HG03064 (cell line): ENCODE measurements around the gene SPINK13.
"Not testable (repeated sequence)": the region's sequence is repeated elsewhere in the genome, so short reads cannot be mapped to it uniquely, and the experiment has no call there.

Source experiments
- ATAC-seq: cut with Tn5 transposase; IDR thresholded peaks from one replicate; pipeline ENCODE4 v1.9.1; 2021; ENCODE audit warnings: low read depth; ENCODE audit not compliant: unreplicated experiment

The SPINK13 gene

GRCh38 chr5:148268566-148268965, at the start of gene SPINK13:
SPINK13 (plus strand) TSS chr5:148268794; CDS start chr5:148270073, 1,279 bp downstream.
- no peak for ATAC-seq

DNA sequence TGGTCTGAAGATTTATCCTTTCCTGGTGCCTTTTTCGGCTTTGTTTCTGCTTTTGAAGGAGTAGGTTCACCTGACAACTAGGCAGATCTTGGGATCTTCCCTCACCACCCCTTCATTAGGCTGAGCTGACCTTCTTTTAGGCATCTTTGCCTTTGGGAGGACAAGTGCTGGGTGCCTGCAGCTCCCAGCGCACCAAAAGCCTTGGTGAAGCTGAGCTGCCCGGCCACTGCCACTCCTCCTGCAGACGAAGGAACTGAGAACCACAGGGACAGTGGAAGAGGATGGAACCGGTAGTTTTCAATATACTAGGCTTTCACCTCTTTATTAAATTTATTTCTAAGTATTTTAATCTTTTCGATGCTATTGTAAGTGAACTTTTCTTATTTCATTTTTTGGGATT, 47.1 kb upstream of the SPINK13 start:
- no peak for ATAC-seq

- no peak for ATAC-seq
Observed at GRCh38 chr5:148224117-148224742, 44.4 kb upstream of the SPINK13 start.

GRCh38 chr5:148228392-148228984, 40.1 kb upstream of the SPINK13 start:
- ATAC-seq = no peak

- ATAC-seq = no peak
Observed at GRCh38 chr5:148229840-148230239, 38.8 kb upstream of the SPINK13 start.

- ATAC-seq = no peak
Observed at GRCh38 chr5:148230240-148230639, 38.4 kb upstream of the SPINK13 start.

GRCh38 chr5:148237785-148238417, 30.7 kb upstream of the SPINK13 start:
- no peak for ATAC-seq

GRCh38 chr5:148238418-148238794, 30.2 kb upstream of the SPINK13 start, which contains the start of gene MARCOL:
MARCOL (plus strand) TSS chr5:148238525; CDS start chr5:148238598, 73 bp downstream.
- ATAC-seq = no peak

DNA sequence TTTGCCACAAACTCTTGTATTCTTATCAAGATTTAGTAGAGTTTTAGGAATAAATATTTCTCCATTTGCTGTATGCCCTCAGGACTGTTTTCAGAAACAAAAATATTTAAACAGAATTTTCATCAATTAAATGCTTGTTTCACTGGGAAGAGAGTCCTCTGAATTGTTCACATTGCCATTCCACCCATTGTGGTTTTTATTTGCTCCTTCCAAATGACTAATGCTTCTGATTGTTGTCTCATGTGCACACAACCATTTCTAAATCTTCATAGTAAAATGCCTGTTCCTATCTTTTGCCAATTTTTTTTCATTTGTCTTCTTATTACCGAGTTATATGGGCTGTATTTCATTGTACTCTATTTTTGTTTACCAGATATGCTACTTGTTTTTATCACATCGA, 19.7 kb upstream of the SPINK13 start:
- ATAC-seq = no peak

DNA sequence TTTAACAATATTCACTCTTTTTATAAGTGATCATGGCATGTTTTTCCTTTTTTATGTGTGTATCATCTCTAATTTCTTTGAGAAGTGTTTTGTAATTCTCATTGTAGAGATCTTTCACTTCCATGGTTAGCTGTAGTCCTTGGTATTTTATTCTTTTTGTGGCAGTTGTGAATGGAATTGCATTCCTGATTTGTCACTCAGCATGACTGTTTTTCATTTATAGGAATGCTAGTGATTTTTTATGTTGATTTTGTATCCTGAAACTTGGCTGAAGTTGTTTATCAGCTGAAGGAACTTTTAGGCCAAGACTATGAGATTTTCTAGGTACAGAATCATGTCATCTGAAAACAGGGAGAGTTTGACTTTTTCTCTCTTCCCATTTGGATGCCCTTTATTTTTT, 13.1 kb upstream of the SPINK13 start:
- ATAC-seq = no peak

- ATAC-seq = no peak
Observed at GRCh38 chr5:148259288-148259687, 9.3 kb upstream of the SPINK13 start.

- no peak for ATAC-seq
Observed at GRCh38 chr5:148261221-148261620, 7.4 kb upstream of the SPINK13 start.

GRCh38 chr5:148267962-148268361, 632 bp upstream of the SPINK13 start:
- no peak for ATAC-seq

- not testable (repeated sequence) for ATAC-seq
Observed at GRCh38 chr5:148275129-148275528, 6.5 kb downstream of the SPINK13 start.

DNA sequence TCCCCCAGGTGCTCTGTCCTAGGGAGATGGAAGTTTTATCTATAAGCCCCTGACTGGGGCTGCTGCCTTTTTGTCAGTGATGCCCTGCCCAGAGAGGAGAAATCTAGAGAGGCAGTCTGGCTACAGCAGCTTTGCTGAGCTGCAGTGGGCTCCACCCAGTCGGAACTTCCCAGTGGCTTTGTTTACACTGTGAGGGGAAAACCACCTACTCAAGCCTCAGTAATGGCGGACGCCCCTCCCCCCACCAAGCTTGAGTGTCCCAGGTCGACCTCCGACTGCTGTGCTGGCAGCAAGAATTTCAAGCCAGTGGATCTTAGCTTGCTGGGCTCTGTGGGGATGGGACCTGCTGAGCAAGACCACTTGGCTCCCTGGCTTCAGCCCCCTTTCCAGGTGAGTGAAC, 12.3 kb downstream of the SPINK13 start:
- ATAC-seq = not testable (repeated sequence)

DNA sequence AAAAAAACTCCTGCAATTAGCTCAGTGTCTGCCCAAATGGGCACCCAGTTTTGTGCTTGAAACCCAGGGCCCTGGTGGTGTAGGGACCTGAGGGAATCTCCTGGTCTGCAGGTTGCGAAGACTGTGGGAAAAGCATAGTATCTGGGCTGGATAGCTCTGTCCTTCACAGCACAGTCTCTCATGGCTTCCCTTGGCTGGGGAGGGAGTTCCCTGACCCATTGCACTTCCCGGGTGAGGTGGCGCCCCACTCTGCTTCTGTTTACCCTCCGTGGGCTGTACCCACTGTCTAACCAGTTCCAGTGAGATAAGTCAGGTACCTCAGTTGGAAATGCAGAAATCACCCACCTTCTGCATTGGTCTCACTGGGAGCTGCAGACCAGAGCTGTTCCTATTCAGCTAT, 12.7 kb downstream of the SPINK13 start:
- ATAC-seq = not testable (repeated sequence)

DNA sequence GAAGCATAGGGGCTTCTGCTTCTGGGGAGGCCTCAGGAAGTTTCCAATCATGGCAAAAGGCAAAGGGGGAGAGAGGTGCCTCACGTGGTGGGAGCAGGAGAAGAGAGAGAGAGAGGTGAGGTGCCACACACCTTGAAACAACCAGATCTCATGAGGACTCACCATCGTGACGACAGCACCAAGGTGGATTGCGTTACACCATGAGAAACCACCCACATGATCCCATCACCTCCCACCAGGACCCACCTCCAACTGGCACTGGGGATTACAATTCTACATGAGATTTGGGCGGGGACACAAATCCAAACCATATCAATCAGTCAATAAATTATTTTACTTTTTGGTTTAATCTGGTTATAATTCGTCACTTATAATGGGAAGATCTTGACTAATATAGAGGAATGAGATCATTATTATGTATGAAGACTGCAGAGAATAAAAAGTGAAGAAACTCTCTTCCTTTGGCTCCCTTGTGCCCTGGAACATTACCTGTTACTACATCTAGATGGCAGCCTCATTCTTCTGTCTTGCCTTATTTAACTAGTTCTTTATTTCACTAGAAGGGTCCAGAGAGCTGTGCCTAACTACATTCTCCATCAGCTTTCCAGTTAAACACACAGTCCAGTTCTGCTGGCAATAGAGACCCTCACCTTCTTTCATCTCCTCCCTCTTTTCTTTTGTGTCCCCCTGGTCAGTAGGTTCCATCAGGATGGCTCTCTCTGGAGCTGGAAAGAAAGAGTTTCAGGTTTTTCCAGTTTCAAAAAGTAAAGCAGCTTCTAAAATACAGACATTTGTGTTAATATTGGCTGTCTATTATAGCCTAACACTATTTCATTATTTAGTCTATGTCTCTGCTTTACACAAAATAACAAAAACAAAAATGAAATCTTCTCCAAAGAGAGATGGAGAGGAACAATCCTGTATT, 21.9 kb downstream of the SPINK13 start:
- ATAC-seq = no peak

DNA sequence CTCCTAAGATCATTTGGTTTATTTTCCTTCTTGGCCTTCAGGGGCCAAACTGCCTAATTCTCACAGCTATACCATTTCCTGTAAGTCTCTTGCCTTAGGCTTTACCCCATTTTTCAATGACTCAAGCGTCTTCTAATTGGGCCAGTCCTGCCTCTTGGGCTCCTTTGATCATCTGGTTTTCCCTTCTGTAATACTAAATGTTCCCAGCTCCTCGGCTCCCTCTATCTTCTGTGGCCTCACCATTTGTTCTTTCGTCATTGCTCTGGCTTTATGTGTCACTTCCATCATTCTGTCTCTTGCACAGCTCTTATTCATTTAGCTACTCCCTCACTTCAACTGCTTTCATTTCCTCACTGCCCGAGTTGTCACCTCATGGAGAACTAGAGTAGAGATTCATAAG, 29.1 kb downstream of the SPINK13 start:
- no peak for ATAC-seq

DNA sequence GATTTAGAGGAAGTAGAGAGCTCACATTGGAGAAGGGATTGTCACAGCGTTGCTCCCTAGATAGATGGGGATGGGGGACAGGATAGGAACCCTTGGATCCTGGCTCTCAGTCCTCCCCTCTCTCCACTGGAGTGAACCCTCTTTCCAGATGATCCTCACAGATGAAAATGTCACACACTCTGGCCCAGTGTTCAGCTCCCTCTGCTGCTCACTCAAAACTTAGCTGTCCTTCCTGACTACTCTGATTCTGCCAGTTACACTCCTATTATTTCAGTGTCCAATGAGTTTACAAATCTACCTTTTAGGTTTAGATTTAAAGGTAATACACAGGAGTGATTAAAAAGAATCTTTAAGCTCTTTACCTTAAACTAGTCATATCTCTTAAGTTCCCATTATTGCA, 37.9 kb downstream of the SPINK13 start:
- no peak for ATAC-seq

GRCh38 chr5:148309019-148309418, 40.4 kb downstream of the SPINK13 start:
- ATAC-seq = no peak

DNA sequence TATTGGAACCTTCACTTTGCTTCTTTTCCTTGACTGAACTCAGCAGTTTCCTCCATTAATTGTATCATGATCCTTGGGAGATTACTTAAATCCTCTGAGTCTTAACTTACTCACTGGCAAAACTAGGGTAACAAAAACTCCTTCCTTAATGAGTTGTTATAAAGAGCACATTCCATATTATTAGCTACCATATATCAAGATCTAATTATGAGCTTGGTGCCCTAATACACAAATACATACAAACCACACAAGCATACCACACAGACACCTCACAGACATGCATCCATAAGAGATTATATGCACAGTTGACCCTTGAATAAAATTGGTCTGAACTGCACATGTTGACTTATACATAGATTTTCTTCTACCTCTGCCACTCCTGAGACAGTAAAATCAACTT, 41.2 kb downstream of the SPINK13 start:
- ATAC-seq = no peak
